Stomach (tissue), 9 donors: ENCODE results near the gene BPIFA2. TPM values are rescaled to one million over a fixed set of nuclear protein-coding genes. Genes with fewer than 3 reads are reported as not detected.

Experiments
- DNase-seq, 2 donors: peaks; one replicate each; pipeline versions ENCODE4 v3.0.0 to v3.0.0-alpha.2; 2013 to 2019
- H3K27ac ChIP-seq, 5 donors: fragments of 200-600 bp in 4 of 5; sonication (generic) in 4 of 5; one replicate each; pipeline ENCODE4 v1.5.1; 2013 to 2019; ENCODE audit warnings: mild to moderate bottlenecking in 1 of 5, moderate library complexity in 1 of 5
- H3K27me3 ChIP-seq, 3 donors: fragments of 200-600 bp; sonication (generic); one replicate each; pipeline ENCODE4 v1.5.1; 2017 to 2019; ENCODE audit warnings: mixed run types in 1 of 3
- H3K36me3 ChIP-seq, 4 donors: fragments of 200-600 bp; sonication (generic); 1 replicate in 3 of 4; 2 replicates in 1 of 4; pipeline ENCODE4 v1.5.1; 2016 to 2019
- H3K4me1 ChIP-seq, 4 donors: fragments of 200-600 bp; sonication (generic); one replicate each; pipeline ENCODE4 v1.5.1; 2016 to 2019
- H3K4me3 ChIP-seq, 4 donors: fragments of 200-600 bp; sonication (generic) in 3 of 4; one replicate each; pipeline ENCODE4 v1.5.1; 2016 to 2019; ENCODE audit warnings: mild to moderate bottlenecking in 1 of 4
- H3K9me3 ChIP-seq, 4 donors: fragments of 200-600 bp; sonication (generic); one replicate each; pipeline ENCODE4 v1.5.1; 2016 to 2019
- EP300 ChIP-seq: sonication (generic); formaldehyde crosslinking; IDR thresholded peaks from one replicate; pipeline ENCODE4 v1.6.1; 2017; ENCODE audit warnings: antibody characterized with exemption
- POLR2A ChIP-seq, 4 donors: fragments of 450-650 bp; IDR thresholded peaks; one replicate each; pipeline ENCODE4 v1.6.1; 2016; ENCODE audit warnings: antibody characterized with exemption in 4 of 4, control low read depth in 2 of 4, mild to moderate bottlenecking in 1 of 4, moderate library complexity in 1 of 4
- POLR2AphosphoS5 ChIP-seq, 3 donors: sonication (generic); formaldehyde crosslinking; IDR thresholded peaks; one replicate each; pipeline ENCODE4 v1.6.1; 2016; ENCODE audit warnings: antibody characterized with exemption in 3 of 3
- WGBS, 5 donors: extraction: QIAGEN DNeasy Blood & Tissue Kit in 3 of 5; methylation state at CpG; one replicate each; pipeline versions ENCODE4 v1.1.5 to v1.1.7; 2013 to 2018; 5-methylcytosine and 5-hydroxymethylcytosine counted together
- intact Hi-C: fragments of 100-400 bp; cut with DNase I; formaldehyde crosslinking; loops from one replicate; pipeline ENCODE4 v1.15.1; 2023; ENCODE audit warnings: low total_unique reads
- polyA plus RNA-seq, 3 donors: library from polyadenylated mRNA; stranded (reverse); fragments of 200-250 nt; gene quantifications; one replicate each; pipeline ENCODE4 v1.2.3, GENCODE V29; 2013
- total RNA-seq, 5 donors: library from RNA; depleted of rRNA; stranded (reverse); fragments of >200 nt; gene quantifications; one replicate each; pipeline versions ENCODE4 v1.1.0 to v1.2.3, GENCODE V29; 2014 to 2016
- TF ChIP-seq, protein P1 (sequence below), 7 experiments: fragments of 450-650 bp in 4 of 7; fragments of 200-600 bp in 3 of 7; sonication (generic) in 3 of 7; IDR thresholded peaks; one replicate each; pipeline ENCODE4 v1.5.1; 2016 to 2019; ENCODE audit warnings: antibody characterized with exemption in 7 of 7, control low read depth in 2 of 7, mild to moderate bottlenecking in 1 of 7
- donor health status: healthy with polysubstance abuse.
- donor health status: Bipolar disorder and iron deficiency.
- donor health status: healthy.

Gene BPIFA2
- total and polyA plus RNA-seq, 8 donors = not detected

DNA sequence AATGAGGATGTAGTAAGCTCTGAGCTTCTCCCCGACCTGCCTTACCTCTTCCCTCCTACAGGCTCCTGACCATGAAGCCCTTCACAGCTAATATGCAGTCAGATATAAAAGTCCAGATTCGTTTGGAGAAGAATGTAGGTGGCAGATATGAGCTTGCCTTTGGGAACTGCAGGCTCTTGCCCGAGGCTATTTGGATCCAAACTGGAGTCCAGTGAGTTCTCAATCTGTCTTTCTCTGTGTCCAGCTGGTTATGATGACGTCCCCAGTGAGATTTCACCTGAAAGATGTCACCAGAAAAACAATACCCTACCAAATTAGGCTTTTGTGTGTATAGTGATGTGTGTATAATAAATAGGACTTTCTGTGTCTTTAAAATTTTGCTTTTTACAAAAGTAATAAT, 34.5 kb downstream of the BPIFA2 start:
- WGBS, 5 donors = 51 to 57% (median 55%) methylated on average over 4 of the region's 4 CpGs

GRCh38 chr20:33203444-33203843, 35.5 kb downstream of the BPIFA2 start:
- WGBS, 5 donors = 83 to 90% (median 89%) methylated on average over 3 of the region's 3 CpGs
- H3K4me3 ChIP-seq = no peak overlapping the region
- DNase-seq = no peak
- intact Hi-C loops = no loop called here
- H3K9me3 ChIP-seq = no peaks in the 10 kb centered on the region
- no peaks in the 10 kb centered on the region for H3K4me1 ChIP-seq
- peaks cover 0 to 18% (median 0%) of the 10 kb centered on the region in 3 donors for H3K27me3 ChIP-seq
- no peaks in the 10 kb centered on the region for H3K36me3 ChIP-seq
- H3K27ac ChIP-seq = no peak overlapping the region
- no peak for TF ChIP-seq EP300
- no peak for TF ChIP-seq POLR2A (IDR thresholded peaks at IDR 0.05)
- no peak for TF ChIP-seq POLR2AphosphoS5 (IDR thresholded peaks at IDR 0.05)
- TF ChIP-seq, protein P1, sequence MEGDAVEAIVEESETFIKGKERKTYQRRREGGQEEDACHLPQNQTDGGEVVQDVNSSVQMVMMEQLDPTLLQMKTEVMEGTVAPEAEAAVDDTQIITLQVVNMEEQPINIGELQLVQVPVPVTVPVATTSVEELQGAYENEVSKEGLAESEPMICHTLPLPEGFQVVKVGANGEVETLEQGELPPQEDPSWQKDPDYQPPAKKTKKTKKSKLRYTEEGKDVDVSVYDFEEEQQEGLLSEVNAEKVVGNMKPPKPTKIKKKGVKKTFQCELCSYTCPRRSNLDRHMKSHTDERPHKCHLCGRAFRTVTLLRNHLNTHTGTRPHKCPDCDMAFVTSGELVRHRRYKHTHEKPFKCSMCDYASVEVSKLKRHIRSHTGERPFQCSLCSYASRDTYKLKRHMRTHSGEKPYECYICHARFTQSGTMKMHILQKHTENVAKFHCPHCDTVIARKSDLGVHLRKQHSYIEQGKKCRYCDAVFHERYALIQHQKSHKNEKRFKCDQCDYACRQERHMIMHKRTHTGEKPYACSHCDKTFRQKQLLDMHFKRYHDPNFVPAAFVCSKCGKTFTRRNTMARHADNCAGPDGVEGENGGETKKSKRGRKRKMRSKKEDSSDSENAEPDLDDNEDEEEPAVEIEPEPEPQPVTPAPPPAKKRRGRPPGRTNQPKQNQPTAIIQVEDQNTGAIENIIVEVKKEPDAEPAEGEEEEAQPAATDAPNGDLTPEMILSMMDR (IDR thresholded peaks at IDR 0.05) = no peak

More for the DNA sequence above, 34.5 kb downstream of the BPIFA2 start:
- no peak overlapping the region for H3K27ac ChIP-seq
- no peaks in the 10 kb centered on the region for H3K4me1 ChIP-seq
- no peaks in the 10 kb centered on the region for H3K36me3 ChIP-seq
- H3K9me3 ChIP-seq = no peaks in the 10 kb centered on the region
- no peak overlapping the region for H3K4me3 ChIP-seq
- intact Hi-C loops = no loop called here
- TF ChIP-seq POLR2A (IDR thresholded peaks at IDR 0.05) (no peak), POLR2AphosphoS5 (IDR thresholded peaks at IDR 0.05) (no peak)
- TF ChIP-seq, protein P1 (IDR thresholded peaks at IDR 0.05) = no peak
- no peak for DNase-seq
- peaks cover 0 to 20% (median 0%) of the 10 kb centered on the region in 3 donors for H3K27me3 ChIP-seq

DNA sequence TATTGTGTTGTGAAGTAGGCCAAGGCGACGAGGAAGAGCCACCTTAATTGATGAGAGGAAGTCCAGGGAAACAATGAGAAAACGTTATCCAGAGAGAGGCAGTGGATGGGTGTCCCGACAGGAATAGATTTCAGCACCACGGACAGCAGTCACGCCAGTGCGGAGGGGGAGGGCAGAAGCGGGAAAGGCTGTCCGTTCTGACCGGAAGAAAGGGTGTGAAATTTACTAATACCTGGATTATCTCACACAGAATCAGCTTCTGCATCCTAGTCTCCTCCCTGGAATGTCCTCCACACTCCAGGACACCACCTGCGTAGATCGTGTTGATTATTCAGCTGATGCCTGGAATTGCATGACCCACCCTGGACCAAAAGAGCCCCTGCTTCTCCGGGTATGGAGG, 41.8 kb downstream of the BPIFA2 start:
- H3K27ac ChIP-seq = no peak overlapping the region
- peaks cover 0 to 34% (median 0%) of the 10 kb centered on the region in 3 donors for H3K27me3 ChIP-seq
- peak; percentile 78 to 90 for DNase-seq
- H3K9me3 ChIP-seq = no peaks in the 10 kb centered on the region
- no peaks in the 10 kb centered on the region for H3K36me3 ChIP-seq
- no peak overlapping the region for H3K4me3 ChIP-seq
- peaks cover 0 to 4% (median 0%) of the 10 kb centered on the region in 4 donors for H3K4me1 ChIP-seq
- intact Hi-C loops = loop anchor here (10.0 kb wide), 2 partner anchors 115 to 305 kb away; no protein-coding TSS in a partner anchor
- 4 to 12% (median 6%) methylated on average over 13 of the region's 13 CpGs for WGBS, 5 donors
- TF ChIP-seq POLR2AphosphoS5 (IDR thresholded peaks at IDR 0.05) = peak in 1 of 3 donors; percentile 69
- TF ChIP-seq POLR2A (IDR thresholded peaks at IDR 0.05) = no peak

DNA sequence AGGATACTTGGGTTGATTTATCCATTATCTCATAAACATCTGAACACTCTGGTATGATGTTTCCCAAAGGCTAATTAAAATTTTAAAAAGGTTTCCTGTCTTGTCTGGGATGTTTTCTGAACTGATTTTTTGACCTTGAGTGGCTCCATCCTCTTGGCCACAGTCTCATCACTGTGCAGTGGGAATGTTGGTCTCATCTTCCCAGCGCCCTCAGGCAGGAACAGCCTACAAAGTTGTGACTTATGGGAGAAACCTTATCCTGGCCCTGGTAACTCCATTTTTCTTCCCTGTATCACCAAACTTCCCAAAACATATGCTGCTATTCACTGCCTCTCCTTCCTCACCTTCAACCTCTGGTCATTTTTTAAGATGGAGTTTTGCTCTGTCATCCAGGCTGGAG, 42.4 kb downstream of the BPIFA2 start:
- Histone ChIP-seq H3K36me3 (no peaks in the 10 kb centered on the region), H3K4me3 (no peak overlapping the region), H3K27me3 (peaks cover 0 to 39% (median 0%) of the 10 kb centered on the region in 3 donors), H3K4me1 (peaks cover 0 to 4% (median 0%) of the 10 kb centered on the region in 4 donors), H3K9me3 (no peaks in the 10 kb centered on the region), H3K27ac (no peak overlapping the region)
- WGBS, 5 donors = 30 to 63% (median 50%) methylated on average over 1 of the region's 1 CpG
- TF ChIP-seq, protein P1 (IDR thresholded peaks at IDR 0.05) = no peak
- TF ChIP-seq POLR2A (IDR thresholded peaks at IDR 0.05) (no peak), EP300 (no peak), POLR2AphosphoS5 (IDR thresholded peaks at IDR 0.05) (no peak)
- DNase-seq = no peak
- intact Hi-C loops = loop anchor here (10.0 kb wide), 2 partner anchors 116 to 306 kb away; no protein-coding TSS in a partner anchor

GRCh38 chr20:33211817-33212424, 44.0 kb downstream of the BPIFA2 start:
- no peak overlapping the region for H3K4me3 ChIP-seq
- peak; percentile 82 to 83 for DNase-seq
- no peak for TF ChIP-seq EP300
- TF ChIP-seq, protein P1 (IDR thresholded peaks at IDR 0.05) = peak in 4 of 7 experiments; percentile 7 to 74 (median 44)
- H3K4me1 ChIP-seq = peaks cover 0 to 4% (median 0%) of the 10 kb centered on the region in 4 donors
- no peaks in the 10 kb centered on the region for H3K36me3 ChIP-seq
- 7 to 18% (median 13%) methylated on average over 5 of the region's 5 CpGs for WGBS, 5 donors
- no peak overlapping the region for H3K27ac ChIP-seq
- no peaks in the 10 kb centered on the region for H3K9me3 ChIP-seq
- intact Hi-C loops = loop anchor here (10.0 kb wide), 2 partner anchors 117 to 307 kb away; no protein-coding TSS in a partner anchor
- peaks cover 0 to 47% (median 0%) of the 10 kb centered on the region in 3 donors for H3K27me3 ChIP-seq
